GM12801 (cell line): ENCODE data around the gene PPP2R5C.

Experiments used
- TF ChIP-seq, protein P1 (sequence below): IDR thresholded peaks from one replicate; pipeline ENCODE4 v1.5.1; 2011; ENCODE audit warnings: control low read depth; ENCODE audit not compliant: insufficient read length; ENCODE audit errors: extremely low read depth

The PPP2R5C gene

DNA sequence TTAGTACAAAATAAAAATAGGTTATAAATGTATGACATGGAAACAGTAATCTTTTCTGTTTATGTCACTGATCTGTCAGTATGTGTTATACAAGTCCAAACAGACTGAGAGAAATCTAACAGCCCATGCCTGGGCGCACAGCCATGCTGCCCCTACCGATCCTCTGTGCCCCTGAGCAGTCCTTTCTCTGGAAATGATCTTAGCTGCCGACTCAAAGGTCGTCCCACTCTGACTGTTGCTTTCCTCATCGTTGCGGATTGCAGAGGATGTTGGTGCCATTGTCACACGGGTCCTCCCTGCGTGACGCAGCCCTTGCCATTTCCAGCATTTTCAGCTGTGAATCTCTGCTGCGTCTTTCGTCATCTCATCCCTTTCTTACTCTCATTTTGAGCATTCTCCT lies 119.9 kb downstream of the PPP2R5C start:
- TF ChIP-seq, protein P1, sequence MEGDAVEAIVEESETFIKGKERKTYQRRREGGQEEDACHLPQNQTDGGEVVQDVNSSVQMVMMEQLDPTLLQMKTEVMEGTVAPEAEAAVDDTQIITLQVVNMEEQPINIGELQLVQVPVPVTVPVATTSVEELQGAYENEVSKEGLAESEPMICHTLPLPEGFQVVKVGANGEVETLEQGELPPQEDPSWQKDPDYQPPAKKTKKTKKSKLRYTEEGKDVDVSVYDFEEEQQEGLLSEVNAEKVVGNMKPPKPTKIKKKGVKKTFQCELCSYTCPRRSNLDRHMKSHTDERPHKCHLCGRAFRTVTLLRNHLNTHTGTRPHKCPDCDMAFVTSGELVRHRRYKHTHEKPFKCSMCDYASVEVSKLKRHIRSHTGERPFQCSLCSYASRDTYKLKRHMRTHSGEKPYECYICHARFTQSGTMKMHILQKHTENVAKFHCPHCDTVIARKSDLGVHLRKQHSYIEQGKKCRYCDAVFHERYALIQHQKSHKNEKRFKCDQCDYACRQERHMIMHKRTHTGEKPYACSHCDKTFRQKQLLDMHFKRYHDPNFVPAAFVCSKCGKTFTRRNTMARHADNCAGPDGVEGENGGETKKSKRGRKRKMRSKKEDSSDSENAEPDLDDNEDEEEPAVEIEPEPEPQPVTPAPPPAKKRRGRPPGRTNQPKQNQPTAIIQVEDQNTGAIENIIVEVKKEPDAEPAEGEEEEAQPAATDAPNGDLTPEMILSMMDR: no peak

DNA sequence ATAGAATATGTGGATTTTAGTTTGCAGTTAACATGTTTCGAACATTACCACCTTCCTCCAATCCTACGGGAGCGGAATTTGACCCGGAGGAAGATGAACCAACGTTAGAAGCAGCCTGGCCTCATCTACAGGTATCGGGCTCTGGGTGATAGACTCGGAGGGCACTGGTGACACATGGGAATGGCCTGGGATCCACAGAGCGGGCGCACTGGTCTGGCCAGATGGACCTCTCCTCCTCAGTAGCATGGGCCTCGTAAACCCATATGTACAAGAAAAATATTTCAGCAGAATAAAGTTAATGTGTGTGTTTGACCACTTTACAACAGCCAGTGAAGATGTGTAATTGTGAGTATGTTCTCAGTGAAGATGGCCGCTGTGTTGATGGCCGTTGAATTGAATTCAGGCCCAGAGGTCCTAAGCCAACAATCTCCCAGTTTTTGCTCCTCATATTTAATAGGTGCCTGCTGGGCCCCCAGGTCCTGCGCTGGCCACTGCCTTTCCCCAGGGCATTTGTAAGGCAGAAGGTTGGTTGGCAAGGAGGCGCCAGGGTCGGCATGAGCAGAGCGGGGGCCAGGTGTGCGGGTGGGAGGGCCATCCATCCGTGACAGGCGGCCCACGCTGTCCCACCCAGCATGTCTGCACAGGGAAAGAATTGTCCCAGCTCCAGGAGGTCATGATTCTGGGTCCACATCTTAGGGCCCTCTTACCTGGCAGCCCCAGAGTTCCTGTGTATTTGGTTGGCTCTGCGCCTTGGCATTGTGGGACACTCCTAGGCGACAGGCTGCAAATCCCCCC lies 120.8 kb downstream of the PPP2R5C start:
- TF ChIP-seq, protein P1: no peak

- TF ChIP-seq, protein P1: no peak
Measured at GRCh38 chr14:101884089-101884933, 122.8 kb downstream of the PPP2R5C start.

DNA sequence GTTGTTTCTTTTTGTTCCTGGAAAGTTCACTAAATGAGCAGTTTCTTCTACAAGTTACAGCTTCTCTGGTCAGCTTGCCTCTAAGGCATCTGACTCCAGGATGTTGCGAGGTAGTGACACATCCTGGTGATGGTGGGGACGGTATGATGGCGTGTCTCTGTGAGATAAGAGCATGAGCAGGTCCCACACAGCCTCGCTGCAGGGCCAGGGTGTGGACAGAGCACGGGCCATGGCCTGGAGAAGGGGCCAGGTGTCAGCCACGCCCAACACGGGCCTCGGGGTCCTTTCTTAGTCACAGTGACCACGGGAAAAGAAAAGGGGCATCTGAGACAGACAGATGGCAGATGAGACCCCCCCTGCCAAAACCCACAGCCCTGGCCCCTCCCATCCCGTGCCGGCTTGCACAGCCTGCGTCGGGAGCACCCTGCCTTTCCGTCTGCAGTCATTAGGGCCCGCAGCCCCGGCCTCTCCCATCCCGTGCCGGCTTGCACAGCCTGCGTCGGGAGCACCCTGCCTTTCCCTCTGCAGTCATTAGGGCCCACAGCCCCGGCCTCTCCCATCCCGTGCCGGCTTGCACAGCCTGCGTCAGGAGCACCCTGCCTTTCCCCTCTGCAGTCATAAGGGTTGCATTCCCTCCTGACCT lies 123.5 kb downstream of the PPP2R5C start:
- TF ChIP-seq, protein P1: no peak

GRCh38 chr14:101887219-101887618 lies 125.7 kb downstream of the PPP2R5C start:
- TF ChIP-seq, protein P1: no peak

GRCh38 chr14:101888182-101888581 lies 126.7 kb downstream of the PPP2R5C start:
- TF ChIP-seq, protein P1: no peak

DNA sequence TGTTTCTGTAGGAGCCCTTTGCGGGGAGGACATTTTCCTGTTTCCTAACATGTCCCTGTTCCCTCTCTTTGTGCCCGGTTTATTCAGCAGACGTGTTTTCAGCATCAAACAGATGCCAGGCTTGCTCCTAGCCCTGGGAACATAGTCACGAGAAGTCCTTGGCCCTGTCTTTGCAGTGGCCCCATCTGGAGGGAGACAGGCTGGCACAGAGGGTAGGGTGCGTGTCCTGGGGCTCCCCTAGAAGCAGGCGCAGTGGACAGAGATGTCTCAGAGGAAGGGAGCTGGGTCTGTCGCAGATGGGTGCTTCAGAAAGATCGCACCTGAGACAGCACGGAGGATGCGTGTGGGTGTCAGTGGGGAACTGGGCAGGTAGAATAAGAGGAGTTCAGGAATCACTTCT lies 127.9 kb downstream of the PPP2R5C start:
- TF ChIP-seq, protein P1: no peak
